ENCODE measurements around the gene RHPN2.

DNA sequence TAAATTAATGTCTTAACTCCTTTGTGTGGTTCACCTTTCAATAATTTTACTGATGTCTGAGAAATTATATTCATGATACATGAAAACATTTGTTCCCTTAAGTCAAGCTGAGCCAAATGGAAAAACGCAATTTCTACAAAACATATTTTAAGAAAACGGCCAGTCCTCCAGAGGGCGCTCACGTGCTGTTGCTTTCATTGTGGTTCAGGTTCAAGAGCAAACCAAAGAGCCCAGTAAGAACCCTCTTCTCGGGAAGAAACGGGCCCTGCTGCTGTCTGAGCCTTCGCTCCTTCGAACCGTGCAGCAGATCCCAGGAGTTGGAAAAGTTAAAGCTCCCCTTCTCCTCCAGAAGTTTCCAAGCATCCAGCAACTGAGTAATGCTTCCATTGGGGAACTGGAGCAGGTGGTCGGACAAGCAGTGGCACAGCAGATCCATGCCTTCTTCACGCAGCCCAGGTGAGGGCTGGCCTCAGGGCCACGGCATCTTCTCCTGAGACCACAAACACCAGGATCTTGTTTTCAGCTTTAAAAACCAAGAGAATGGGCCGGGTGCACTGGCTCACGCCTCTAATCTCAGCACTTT is 88.4 kb downstream of the RHPN2 start:
- TF ChIP-seq CTCF (conservative IDR thresholded peaks at IDR 0.05; ENCODE audit: low read length) (peak; percentile 95), EZH2phosphoT487 (IDR thresholded peaks at IDR 0.05; ENCODE audit: borderline replicate concordance, low read depth, low read length) (no peak)
